Progenitor cell of endocrine pancreas (in vitro differentiated cells): ENCODE measurements around the gene SMOC2. TPM values are rescaled to one million over a fixed set of nuclear protein-coding genes. Genes with fewer than 3 reads are reported as not detected.

Source experiments
- DNase-seq: peaks from one replicate; pipeline ENCODE4 v3.0.0; 2021; ENCODE audit warnings: low spot score; ENCODE audit not compliant: unreplicated experiment
- H3K27ac Mint-ChIP-seq: 2 replicates; pipeline ENCODE4 v1.8.0; 2021; ENCODE audit warnings: mild to moderate bottlenecking, moderate library complexity, mixed read lengths
- H3K27me3 Mint-ChIP-seq: 2 replicates; pipeline ENCODE4 v1.8.0; 2021; ENCODE audit warnings: mixed read lengths
- H3K36me3 Mint-ChIP-seq: 2 replicates; pipeline ENCODE4 v1.8.0; 2022; ENCODE audit warnings: mixed read lengths; ENCODE audit not compliant: insufficient read depth
- H3K4me1 Mint-ChIP-seq: 2 replicates; pipeline ENCODE4 v1.8.0; 2021; ENCODE audit warnings: low read depth, mixed read lengths
- H3K4me3 Mint-ChIP-seq: 2 replicates; pipeline ENCODE4 v1.8.0; 2021; ENCODE audit warnings: low read depth, mild to moderate bottlenecking, moderate library complexity, mixed read lengths
- H3K9me3 Mint-ChIP-seq: 2 replicates; pipeline ENCODE4 v1.8.0; 2021; ENCODE audit warnings: low read depth, mixed read lengths
- CTCF ChIP-seq: fragments of 200-600 bp; sonication (generic); IDR thresholded peaks from one replicate; pipeline ENCODE4 v1.5.0; 2021; ENCODE audit warnings: antibody characterized with exemption, mild to moderate bottlenecking; ENCODE audit not compliant: unreplicated experiment
- total RNA-seq: library from RNA; stranded (reverse); gene quantifications from 2 replicates; pipeline ENCODE4 v1.2.1, GENCODE V29; 2021

SMOC2 gene
- total RNA-seq, 1 donor from 2014 or later: 5.9 TPM

GRCh38 chr6:168576388-168576787, 135.4 kb downstream of the SMOC2 start:
- Mint-ChIP-seq H3K4me1 (peaks cover 2% of the 10 kb centered on the region), H3K27me3 (peaks cover 23% of the 10 kb centered on the region), H3K27ac (no peak overlapping the region), H3K36me3 (no peaks in the 10 kb centered on the region), H3K4me3 (no peak overlapping the region), H3K9me3 (no peaks in the 10 kb centered on the region)
- no peak for TF ChIP-seq CTCF
- no peak for DNase-seq

- Mint-ChIP-seq H3K36me3 (no peaks in the 10 kb centered on the region), H3K27me3 (peaks cover 29% of the 10 kb centered on the region), H3K27ac (no peak overlapping the region), H3K4me3 (no peak overlapping the region), H3K4me1 (peaks cover 5% of the 10 kb centered on the region), H3K9me3 (no peaks in the 10 kb centered on the region)
- TF ChIP-seq CTCF: no peak
- DNase-seq: no peak
Measured at GRCh38 chr6:168577496-168577895, 136.5 kb downstream of the SMOC2 start.

- no peak for DNase-seq
- H3K4me1 Mint-ChIP-seq: peaks cover 5% of the 10 kb centered on the region
- no peak for TF ChIP-seq CTCF
Measured at GRCh38 chr6:168578036-168578435, 137.1 kb downstream of the SMOC2 start.

GRCh38 chr6:168581236-168581635, 140.3 kb downstream of the SMOC2 start:
- Mint-ChIP-seq H3K27ac (no peak overlapping the region), H3K27me3 (peaks cover 29% of the 10 kb centered on the region), H3K36me3 (no peaks in the 10 kb centered on the region), H3K4me1 (peaks cover 3% of the 10 kb centered on the region), H3K4me3 (no peak overlapping the region), H3K9me3 (no peaks in the 10 kb centered on the region)
- no peak for DNase-seq
- TF ChIP-seq CTCF: no peak

More at GRCh38 chr6:168578036-168578435, 137.1 kb downstream of the SMOC2 start:
- Mint-ChIP-seq H3K4me3 (no peak overlapping the region), H3K9me3 (no peaks in the 10 kb centered on the region), H3K27me3 (peaks cover 29% of the 10 kb centered on the region), H3K27ac (no peak overlapping the region), H3K36me3 (no peaks in the 10 kb centered on the region)

- no peak overlapping the region for H3K27ac Mint-ChIP-seq
- no peak for TF ChIP-seq CTCF
- peaks cover 3% of the 10 kb centered on the region for H3K4me1 Mint-ChIP-seq
- H3K4me3 Mint-ChIP-seq: no peak overlapping the region
- no peaks in the 10 kb centered on the region for H3K36me3 Mint-ChIP-seq
- H3K27me3 Mint-ChIP-seq: peaks cover 25% of the 10 kb centered on the region
- H3K9me3 Mint-ChIP-seq: no peaks in the 10 kb centered on the region
- DNase-seq: no peak
Measured at GRCh38 chr6:168581706-168582105, 140.7 kb downstream of the SMOC2 start.
